HUES64 (cell line): Measurements from ENCODE around the gene BBS1.
"Not testable (repeated sequence)": the region's sequence is repeated elsewhere in the genome, so short reads cannot be mapped to it uniquely, and the experiment has no call there.

Experiments
- H3K27ac ChIP-seq: 2 replicates; pipeline ENCODE4 v1.7.0; 2013; ENCODE audit warnings: low read depth, low read length, inconsistent platforms
- H3K27me3 ChIP-seq: 2 replicates; pipeline ENCODE4 v1.6.1; 2013; ENCODE audit warnings: mild to moderate bottlenecking, low read length; ENCODE audit not compliant: insufficient read depth
- H3K36me3 ChIP-seq: 2 replicates; pipeline ENCODE4 v1.6.1; 2013; ENCODE audit warnings: mild to moderate bottlenecking, low read length; ENCODE audit not compliant: insufficient read depth
- H3K4me1 ChIP-seq: 2 replicates; pipeline ENCODE4 v1.6.1; 2013; ENCODE audit warnings: mild to moderate bottlenecking, low read length, moderate library complexity; ENCODE audit not compliant: insufficient read depth
- H3K4me3 ChIP-seq: 2 replicates; pipeline ENCODE4 v1.5.1; 2013; ENCODE audit warnings: mild to moderate bottlenecking, low read length, moderate library complexity
- H3K9ac ChIP-seq: 2 replicates; pipeline ENCODE4 v1.6.1; 2013; ENCODE audit warnings: mild to moderate bottlenecking, low read depth, low read length
- H3K9me3 ChIP-seq: 2 replicates; pipeline ENCODE4 v1.6.1; 2013; ENCODE audit warnings: low read depth, low read length; ENCODE audit not compliant: insufficient read depth
- WGBS: fragments of 150-250, 120-280 bp; methylation state at CpG from one replicate; pipeline ENCODE4 v1.1.7; 2013; ENCODE audit warnings: missing lambda C conversion rate; 5-methylcytosine and 5-hydroxymethylcytosine counted together

The BBS1 gene

GRCh38 chr11:66581261-66581660 lies 70.8 kb downstream of the BBS1 start:
- Histone ChIP-seq H3K9ac (no peak overlapping the region), H3K4me3 (no peak overlapping the region), H3K9me3 (peaks cover 11% of the 10 kb centered on the region; the same call in 1 of the 2 replicates), H3K27me3 (peaks cover 6% of the 10 kb centered on the region; the same call in 1 of the 2 replicates), H3K4me1 (no peaks in the 10 kb centered on the region), H3K27ac (no peak overlapping the region), H3K36me3 (no peaks in the 10 kb centered on the region)
- WGBS = 89% methylated on average over 1 of the region's 3 CpGs

- H3K4me3 ChIP-seq, H3K27me3 ChIP-seq, H3K4me1 ChIP-seq, H3K9ac ChIP-seq, H3K36me3 ChIP-seq, H3K27ac ChIP-seq: not testable (repeated sequence)
- H3K9me3 ChIP-seq = peaks cover 13% of the 10 kb centered on the region; the same call in 1 of the 2 replicates
- WGBS = 89% methylated on average over 3 of the region's 3 CpGs
Measured at GRCh38 chr11:66582565-66583147, 72.2 kb downstream of the BBS1 start.
